Left lung (tissue), 10 donors: ENCODE data around the gene MAIP1. TPM values are rescaled to one million over a fixed set of nuclear protein-coding genes. Genes with fewer than 3 reads are reported as not detected.

Experiments
- ATAC-seq: fragments of 200-7000 bp; cut with Tn5 transposase; one replicate; pipeline ENCODE4 v1.9.1; 2020; ENCODE audit warnings: moderate library complexity
- DNase-seq, 4 donors: peaks; one replicate each; pipeline ENCODE4 v3.0.0-alpha.2; 2013 to 2020
- H3K27ac ChIP-seq, 2 donors: fragments of 200-600 bp; sonication (generic) in 1 of 2; one replicate each; pipeline versions ENCODE4 v1.5.0 to v1.8.0; 2020 to 2021
- H3K27me3 ChIP-seq, 2 donors: fragments of 200-600 bp; sonication (generic) in 1 of 2; one replicate each; pipeline versions ENCODE4 v1.5.0 to v1.8.0; 2020 to 2021
- H3K36me3 ChIP-seq, 2 donors: fragments of 200-600 bp; sonication (generic) in 1 of 2; one replicate each; pipeline versions ENCODE4 v1.5.0 to v1.8.0; 2020 to 2021
- H3K4me1 ChIP-seq, 2 donors: fragments of 200-600 bp; one replicate each; pipeline ENCODE4 v1.8.0; 2021
- H3K4me3 ChIP-seq, 2 donors: fragments of 200-600 bp; sonication (generic) in 1 of 2; one replicate each; pipeline versions ENCODE4 v1.5.0 to v1.8.0; 2020 to 2021; ENCODE audit warnings: mild to moderate bottlenecking in 1 of 2
- H3K9me3 ChIP-seq, 2 donors: fragments of 200-600 bp; sonication (generic) in 1 of 2; one replicate each; pipeline versions ENCODE4 v1.5.0 to v1.8.0; 2020 to 2021
- intact Hi-C, 2 donors: fragments of 100-400 bp; cut with DNase I; formaldehyde crosslinking; loops; one replicate each; pipeline versions ENCODE4 v1.11.2 to v1.14.2; 2022
- polyA plus RNA-seq, 6 donors: library from polyadenylated mRNA; unstranded; fragments of 120-200 nt; gene quantifications; one replicate each; pipeline ENCODE4 v1.2.1, GENCODE V29; 2013; ENCODE audit not compliant: insufficient read length in 6 of 6
- total RNA-seq, 2 donors: library from RNA; stranded (reverse); fragmentation: NEBNext Ultra II Directional; extraction: Animal tissue kit (Norgen Biotek cat#: 25700); gene quantifications; one replicate each; pipeline ENCODE4 v1.2.1, GENCODE V29; 2021
- TF ChIP-seq, protein P1 (sequence below), 2 donors: fragments of 200-600 bp; sonication (generic) in 1 of 2; IDR thresholded peaks; one replicate each; pipeline versions ENCODE4 v1.5.0 to v1.8.0; 2021; ENCODE audit warnings: antibody characterized with exemption in 2 of 2
- donor health status: DM: no; HTN: yes; CAD: no.
- donor health status: DM: no; HTN: no; CAD: no.

MAIP1 gene
- total and polyA plus RNA-seq, 8 donors: 14.7 to 25.8 (median 22.1) TPM

DNA sequence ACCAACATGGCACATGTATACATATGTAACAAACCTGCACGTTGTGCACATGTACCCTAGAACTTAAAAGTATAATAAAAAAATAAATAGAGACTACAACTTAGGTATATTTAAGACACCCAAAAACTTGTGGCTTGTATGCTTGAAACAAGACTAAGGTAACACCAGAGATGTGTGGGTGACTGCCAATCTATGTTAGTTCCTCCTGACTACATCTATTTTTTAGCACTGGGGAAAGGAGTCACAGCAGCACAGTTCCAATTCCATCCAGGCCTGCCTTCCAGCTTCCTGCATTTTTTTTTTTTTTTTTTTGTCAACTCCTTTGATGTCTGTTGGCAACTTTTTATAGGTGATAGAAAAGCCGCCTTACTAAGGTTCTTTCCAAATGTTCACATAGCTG is 26.1 kb upstream of the MAIP1 start:
- ATAC-seq: no peak
- H3K4me1 ChIP-seq: no peaks in the 10 kb centered on the region
- DNase-seq: no peak
- H3K36me3 ChIP-seq: peaks cover 0 to 49% of the 10 kb centered on the region in 2 donors
- TF ChIP-seq, protein P1, sequence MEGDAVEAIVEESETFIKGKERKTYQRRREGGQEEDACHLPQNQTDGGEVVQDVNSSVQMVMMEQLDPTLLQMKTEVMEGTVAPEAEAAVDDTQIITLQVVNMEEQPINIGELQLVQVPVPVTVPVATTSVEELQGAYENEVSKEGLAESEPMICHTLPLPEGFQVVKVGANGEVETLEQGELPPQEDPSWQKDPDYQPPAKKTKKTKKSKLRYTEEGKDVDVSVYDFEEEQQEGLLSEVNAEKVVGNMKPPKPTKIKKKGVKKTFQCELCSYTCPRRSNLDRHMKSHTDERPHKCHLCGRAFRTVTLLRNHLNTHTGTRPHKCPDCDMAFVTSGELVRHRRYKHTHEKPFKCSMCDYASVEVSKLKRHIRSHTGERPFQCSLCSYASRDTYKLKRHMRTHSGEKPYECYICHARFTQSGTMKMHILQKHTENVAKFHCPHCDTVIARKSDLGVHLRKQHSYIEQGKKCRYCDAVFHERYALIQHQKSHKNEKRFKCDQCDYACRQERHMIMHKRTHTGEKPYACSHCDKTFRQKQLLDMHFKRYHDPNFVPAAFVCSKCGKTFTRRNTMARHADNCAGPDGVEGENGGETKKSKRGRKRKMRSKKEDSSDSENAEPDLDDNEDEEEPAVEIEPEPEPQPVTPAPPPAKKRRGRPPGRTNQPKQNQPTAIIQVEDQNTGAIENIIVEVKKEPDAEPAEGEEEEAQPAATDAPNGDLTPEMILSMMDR (IDR thresholded peaks at IDR 0.05): no peak
- H3K27me3 ChIP-seq: no peaks in the 10 kb centered on the region
- H3K9me3 ChIP-seq: no peaks in the 10 kb centered on the region
- no peak overlapping the region for H3K27ac ChIP-seq
- intact Hi-C loops: no loop called here
- no peak overlapping the region for H3K4me3 ChIP-seq

DNA sequence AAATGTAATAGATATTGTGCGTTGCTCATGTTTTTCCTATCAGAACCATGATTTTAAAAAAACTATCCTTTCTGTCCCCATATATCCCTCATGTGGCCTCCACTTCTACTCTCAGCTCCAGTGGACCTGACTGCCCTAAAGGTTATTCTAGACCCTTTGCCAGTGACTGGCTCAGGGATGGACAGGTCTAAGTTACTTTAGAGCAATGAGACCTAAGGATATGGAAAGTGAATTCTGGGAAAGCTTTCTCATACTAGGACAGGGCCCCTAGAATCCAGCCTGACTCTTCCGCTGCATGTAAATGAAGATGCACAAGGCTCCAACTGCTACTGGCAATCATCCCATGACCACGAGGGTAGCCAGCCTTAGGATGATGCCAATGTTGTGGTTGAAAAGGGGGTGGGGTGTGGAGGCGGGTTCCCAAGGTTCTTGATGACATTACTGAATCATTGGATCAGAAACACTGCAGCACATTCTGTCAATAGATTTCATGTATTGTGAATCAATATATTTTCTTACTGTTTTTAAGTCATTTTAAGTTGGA is 23.0 kb upstream of the MAIP1 start:
- no peak for DNase-seq
- peaks cover 0 to 50% of the 10 kb centered on the region in 2 donors for H3K36me3 ChIP-seq

DNA sequence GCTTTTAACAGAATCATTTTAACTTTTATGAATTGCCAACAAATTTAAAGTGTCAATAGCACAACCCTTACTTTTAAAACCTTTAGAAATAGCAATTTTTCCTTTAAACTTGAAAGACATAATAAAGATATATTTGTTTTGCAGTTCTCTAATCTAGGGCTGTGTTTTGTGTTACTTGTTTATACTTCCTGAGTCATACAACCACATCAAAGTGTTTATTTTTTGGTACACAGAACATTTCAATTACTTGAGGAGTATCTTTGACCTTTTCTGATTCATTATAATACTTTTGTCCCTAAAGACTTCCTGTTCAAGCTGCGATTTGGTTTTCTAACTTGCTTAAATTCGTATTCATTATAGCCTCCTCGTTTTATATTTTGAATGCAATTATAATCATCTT is 21.9 kb upstream of the MAIP1 start:
- no peaks in the 10 kb centered on the region for H3K27me3 ChIP-seq
- ATAC-seq (no peak), DNase-seq (no peak)
- peaks cover 0 to 60% of the 10 kb centered on the region in 2 donors for H3K36me3 ChIP-seq
- no peak overlapping the region for H3K27ac ChIP-seq
- intact Hi-C loops: no loop called here
- no peaks in the 10 kb centered on the region for H3K9me3 ChIP-seq
- H3K4me1 ChIP-seq: no peaks in the 10 kb centered on the region
- H3K4me3 ChIP-seq: no peak overlapping the region
- TF ChIP-seq, protein P1 (IDR thresholded peaks at IDR 0.05): no peak

More for the DNA sequence above, 23.0 kb upstream of the MAIP1 start:
- no peak for ATAC-seq
- H3K27me3 ChIP-seq: no peaks in the 10 kb centered on the region
- TF ChIP-seq, protein P1 (IDR thresholded peaks at IDR 0.05): no peak
- no peak overlapping the region for H3K27ac ChIP-seq
- intact Hi-C loops: no loop called here
- no peaks in the 10 kb centered on the region for H3K9me3 ChIP-seq
- no peaks in the 10 kb centered on the region for H3K4me1 ChIP-seq
- H3K4me3 ChIP-seq: no peak overlapping the region

DNA sequence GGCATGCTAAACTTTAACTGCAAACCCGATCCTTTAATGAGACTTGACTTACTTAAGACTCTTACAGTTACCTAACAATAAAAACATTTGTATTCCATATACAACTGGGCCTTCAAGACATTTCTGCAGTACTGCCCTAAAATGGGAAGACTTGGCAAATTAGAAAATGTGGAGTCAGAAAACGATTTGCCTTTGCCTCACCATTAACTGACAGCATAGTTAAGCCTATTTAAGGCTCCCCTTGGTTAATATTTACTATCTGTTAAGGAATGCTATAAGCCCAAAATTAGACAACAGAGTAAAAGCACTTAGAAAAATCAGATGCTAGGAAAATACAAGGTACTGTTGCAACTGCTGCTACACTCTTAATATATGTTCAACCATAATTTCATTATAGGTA is 18.8 kb upstream of the MAIP1 start:
- Histone ChIP-seq H3K27me3 (no peaks in the 10 kb centered on the region), H3K27ac (no peak overlapping the region), H3K4me3 (no peak overlapping the region), H3K36me3 (peaks cover 0 to 58% of the 10 kb centered on the region in 2 donors), H3K9me3 (no peaks in the 10 kb centered on the region), H3K4me1 (no peaks in the 10 kb centered on the region)
- TF ChIP-seq, protein P1 (IDR thresholded peaks at IDR 0.05): no peak
- ATAC-seq: no peak
- intact Hi-C loops: no loop called here
- DNase-seq: no peak

DNA sequence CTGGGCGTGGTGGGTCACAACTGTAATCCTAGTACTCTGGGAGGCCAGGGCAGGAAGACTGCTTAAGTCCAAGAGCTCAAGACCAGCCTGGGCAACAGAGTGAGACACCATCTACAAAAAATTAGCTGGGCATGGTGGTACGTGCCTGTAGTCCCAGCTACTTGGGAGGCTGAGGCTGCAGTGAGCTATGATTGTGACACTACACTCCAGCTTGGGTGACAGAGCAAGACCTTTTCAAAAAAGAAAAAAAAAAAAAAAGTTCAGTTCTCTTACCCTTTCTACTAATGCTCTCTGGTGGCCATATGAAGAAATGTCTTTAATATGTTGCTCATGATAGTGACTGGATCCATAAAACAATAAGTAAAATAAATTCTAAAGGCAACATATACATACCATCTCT is 15.0 kb upstream of the MAIP1 start:
- Histone ChIP-seq H3K9me3 (no peaks in the 10 kb centered on the region), H3K27me3 (no peaks in the 10 kb centered on the region), H3K4me1 (no peaks in the 10 kb centered on the region), H3K36me3 (peaks cover 0 to 54% of the 10 kb centered on the region in 2 donors), H3K4me3 (no peak overlapping the region), H3K27ac (no peak overlapping the region)
- TF ChIP-seq, protein P1 (IDR thresholded peaks at IDR 0.05): no peak
- no peak for ATAC-seq
- DNase-seq: no peak
- intact Hi-C loops: no loop called here
